ENCODE measurements around the gene NPHP4.

DNA sequence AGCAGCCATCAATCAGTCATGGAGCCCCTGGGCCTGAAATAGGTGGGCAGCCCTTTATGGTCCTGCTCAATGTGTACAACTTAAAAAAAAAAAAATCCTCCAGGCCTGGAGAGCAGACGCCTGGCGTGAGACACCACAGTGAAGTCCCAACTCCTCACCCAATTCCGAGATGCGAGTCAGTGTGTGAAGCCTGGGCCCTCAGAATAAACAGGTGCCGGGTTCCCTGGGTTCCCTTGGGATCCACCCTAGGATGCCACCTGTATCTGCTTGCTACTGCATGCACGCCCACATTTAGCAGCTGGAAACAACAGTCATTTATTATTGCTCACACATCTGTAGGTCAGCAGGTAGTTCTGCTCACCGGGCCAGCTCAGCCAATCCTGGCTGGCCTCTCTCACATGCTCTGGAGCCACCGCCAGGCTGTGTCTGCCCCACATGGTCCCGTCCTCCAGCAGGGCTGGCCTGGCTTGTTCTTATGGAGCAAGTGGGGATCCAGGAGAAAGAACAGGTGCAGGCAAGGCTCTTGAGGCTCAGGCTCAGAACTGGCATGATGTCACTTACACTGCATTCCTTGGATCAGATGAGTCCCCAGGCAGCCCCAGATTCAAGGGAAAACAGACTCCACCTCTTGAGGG, 172.7 kb downstream of the NPHP4 start:
- TF ChIP-seq, protein P1, sequence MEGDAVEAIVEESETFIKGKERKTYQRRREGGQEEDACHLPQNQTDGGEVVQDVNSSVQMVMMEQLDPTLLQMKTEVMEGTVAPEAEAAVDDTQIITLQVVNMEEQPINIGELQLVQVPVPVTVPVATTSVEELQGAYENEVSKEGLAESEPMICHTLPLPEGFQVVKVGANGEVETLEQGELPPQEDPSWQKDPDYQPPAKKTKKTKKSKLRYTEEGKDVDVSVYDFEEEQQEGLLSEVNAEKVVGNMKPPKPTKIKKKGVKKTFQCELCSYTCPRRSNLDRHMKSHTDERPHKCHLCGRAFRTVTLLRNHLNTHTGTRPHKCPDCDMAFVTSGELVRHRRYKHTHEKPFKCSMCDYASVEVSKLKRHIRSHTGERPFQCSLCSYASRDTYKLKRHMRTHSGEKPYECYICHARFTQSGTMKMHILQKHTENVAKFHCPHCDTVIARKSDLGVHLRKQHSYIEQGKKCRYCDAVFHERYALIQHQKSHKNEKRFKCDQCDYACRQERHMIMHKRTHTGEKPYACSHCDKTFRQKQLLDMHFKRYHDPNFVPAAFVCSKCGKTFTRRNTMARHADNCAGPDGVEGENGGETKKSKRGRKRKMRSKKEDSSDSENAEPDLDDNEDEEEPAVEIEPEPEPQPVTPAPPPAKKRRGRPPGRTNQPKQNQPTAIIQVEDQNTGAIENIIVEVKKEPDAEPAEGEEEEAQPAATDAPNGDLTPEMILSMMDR (IDR thresholded peaks at IDR 0.05) = no peak
- no peak for TF ChIP-seq POLR2A (IDR thresholded peaks at IDR 0.05)
